HG03066 (cell line): ENCODE measurements around the gene PTGER4.

Source experiments
- ATAC-seq: cut with Tn5 transposase; IDR thresholded peaks from one replicate; pipeline ENCODE4 v1.9.1; 2021; ENCODE audit warnings: low read depth; ENCODE audit not compliant: unreplicated experiment

The PTGER4 gene

GRCh38 chr5:40667161-40667663 is 12.5 kb upstream of the PTGER4 start:
- no peak for ATAC-seq

- ATAC-seq, result no peak
Observed at GRCh38 chr5:40669606-40670390, 9.9 kb upstream of the PTGER4 start.

GRCh38 chr5:40672425-40672824 is 7.3 kb upstream of the PTGER4 start:
- no peak for ATAC-seq

- ATAC-seq, result no peak
Observed at GRCh38 chr5:40674661-40675235, 5.0 kb upstream of the PTGER4 start.

- no peak for ATAC-seq
Observed at GRCh38 chr5:40675396-40676133, 4.2 kb upstream of the PTGER4 start.

- no peak for ATAC-seq
Observed at GRCh38 chr5:40676613-40677343, 2.9 kb upstream of the PTGER4 start.

GRCh38 chr5:40677456-40677855 is 2.3 kb upstream of the PTGER4 start:
- no peak for ATAC-seq

GRCh38 chr5:40678026-40678425 is 1.7 kb upstream of the PTGER4 start:
- ATAC-seq, result no peak

GRCh38 chr5:40678460-40679147 is 1.1 kb upstream of the PTGER4 start:
- no peak for ATAC-seq

GRCh38 chr5:40679148-40679912 is 385 bp upstream of the PTGER4 start:
- peak; percentile 69 for ATAC-seq

GRCh38 chr5:40680741-40681362 is 1.1 kb downstream of the PTGER4 start:
- ATAC-seq, result no peak

GRCh38 chr5:40681363-40682153 is 1.8 kb downstream of the PTGER4 start:
- ATAC-seq, result peak; percentile 23

GRCh38 chr5:40682154-40683017 is 2.7 kb downstream of the PTGER4 start:
- no peak for ATAC-seq

GRCh38 chr5:40683305-40683704 is 3.6 kb downstream of the PTGER4 start:
- ATAC-seq, result no peak

GRCh38 chr5:40685193-40685592 is 5.5 kb downstream of the PTGER4 start:
- no peak for ATAC-seq

- ATAC-seq, result no peak
Observed at GRCh38 chr5:40685976-40686486, 6.3 kb downstream of the PTGER4 start.

GRCh38 chr5:40687321-40687720 is 7.6 kb downstream of the PTGER4 start:
- no peak for ATAC-seq
